VCaP (cell line): ENCODE data around the gene TENM4.

Experiments used
- H3K27ac ChIP-seq: fragments of 450-650 bp; 2 replicates; pipeline ENCODE4 v1.5.1; 2017
- TF ChIP-seq, protein P1 (sequence below): fragments of 450-650 bp; conservative IDR thresholded peaks from 2 replicates; pipeline ENCODE4 v1.5.1; 2017; ENCODE audit warnings: mild to moderate bottlenecking, moderate library complexity

TENM4 gene

DNA sequence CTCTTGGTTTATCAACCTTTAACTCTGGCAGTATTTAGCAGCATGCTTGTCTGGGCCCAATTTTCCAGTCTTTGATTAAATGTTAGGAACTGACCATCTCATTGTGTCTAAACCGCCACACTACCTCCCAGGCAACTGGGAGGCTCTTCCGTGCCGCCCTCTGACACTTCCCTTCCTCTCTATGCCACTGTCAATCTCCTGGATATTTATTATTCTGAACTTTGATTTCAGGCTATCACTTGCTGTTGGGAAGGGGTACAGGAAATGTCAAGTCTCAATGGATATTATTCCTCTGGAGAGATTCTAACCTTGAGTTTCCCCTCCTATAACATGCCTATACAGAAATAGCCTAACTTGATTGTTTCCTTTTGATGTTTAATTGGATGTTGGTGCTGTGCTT, 643.3 kb downstream of the TENM4 start:
- H3K27ac ChIP-seq = peak overlapping the region; percentile 98
- TF ChIP-seq, protein P1, sequence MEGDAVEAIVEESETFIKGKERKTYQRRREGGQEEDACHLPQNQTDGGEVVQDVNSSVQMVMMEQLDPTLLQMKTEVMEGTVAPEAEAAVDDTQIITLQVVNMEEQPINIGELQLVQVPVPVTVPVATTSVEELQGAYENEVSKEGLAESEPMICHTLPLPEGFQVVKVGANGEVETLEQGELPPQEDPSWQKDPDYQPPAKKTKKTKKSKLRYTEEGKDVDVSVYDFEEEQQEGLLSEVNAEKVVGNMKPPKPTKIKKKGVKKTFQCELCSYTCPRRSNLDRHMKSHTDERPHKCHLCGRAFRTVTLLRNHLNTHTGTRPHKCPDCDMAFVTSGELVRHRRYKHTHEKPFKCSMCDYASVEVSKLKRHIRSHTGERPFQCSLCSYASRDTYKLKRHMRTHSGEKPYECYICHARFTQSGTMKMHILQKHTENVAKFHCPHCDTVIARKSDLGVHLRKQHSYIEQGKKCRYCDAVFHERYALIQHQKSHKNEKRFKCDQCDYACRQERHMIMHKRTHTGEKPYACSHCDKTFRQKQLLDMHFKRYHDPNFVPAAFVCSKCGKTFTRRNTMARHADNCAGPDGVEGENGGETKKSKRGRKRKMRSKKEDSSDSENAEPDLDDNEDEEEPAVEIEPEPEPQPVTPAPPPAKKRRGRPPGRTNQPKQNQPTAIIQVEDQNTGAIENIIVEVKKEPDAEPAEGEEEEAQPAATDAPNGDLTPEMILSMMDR = no peak

- H3K27ac ChIP-seq = peak overlapping the region; percentile 98
- TF ChIP-seq, protein P1 = no peak
Observed at GRCh38 chr11:78796956-78797355, 643.9 kb downstream of the TENM4 start.

DNA sequence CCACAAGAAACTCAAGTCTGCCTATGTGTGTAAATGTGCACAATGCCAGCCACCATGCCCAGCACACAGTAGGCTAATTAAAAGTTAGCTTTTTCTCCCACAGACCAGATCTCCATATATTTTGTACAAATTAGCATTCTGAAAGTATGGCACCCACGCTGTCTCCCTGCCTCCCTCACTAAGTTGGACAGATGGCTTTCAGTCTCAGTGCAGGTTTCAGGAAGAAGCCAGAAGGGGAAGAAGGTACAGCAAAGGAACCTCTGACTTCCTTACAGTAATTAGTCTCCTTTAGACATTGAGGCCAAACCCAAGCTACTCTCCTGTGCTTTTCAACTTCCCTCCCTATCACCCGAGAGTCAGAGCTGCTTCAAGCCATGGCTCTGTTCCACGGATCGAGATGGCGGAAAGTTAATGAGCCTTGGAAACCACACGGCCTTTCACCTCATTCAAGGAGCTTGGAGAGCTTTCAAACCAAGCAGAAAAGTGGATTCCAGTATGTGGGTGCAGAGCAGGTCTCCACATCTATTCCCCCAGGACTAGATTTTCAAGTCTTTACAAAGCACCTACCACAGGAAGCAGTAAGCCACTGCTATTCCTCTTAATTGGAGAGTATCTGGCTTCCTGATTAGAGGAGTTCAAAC, 645.1 kb downstream of the TENM4 start:
- TF ChIP-seq, protein P1 = no peak
- H3K27ac ChIP-seq = peak overlapping the region; percentile 98

DNA sequence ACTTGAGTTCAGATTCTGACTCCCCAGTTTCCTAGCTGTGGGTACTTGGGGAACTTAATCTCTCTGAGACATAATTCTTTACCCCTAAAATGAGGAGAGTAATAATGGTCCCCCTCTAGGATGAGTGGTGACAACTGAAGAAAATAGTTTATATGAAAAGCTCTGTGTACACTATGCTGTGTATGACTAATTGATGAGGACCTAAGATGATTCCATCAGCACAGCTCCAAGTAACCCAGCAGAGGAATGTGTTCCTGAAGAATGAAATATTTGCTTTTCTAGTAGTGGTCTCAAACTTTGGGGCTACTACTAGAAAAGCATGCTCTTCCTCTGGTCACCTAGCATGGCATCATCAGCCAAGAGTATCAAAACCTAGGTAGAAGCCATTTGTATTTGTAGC, 648.9 kb downstream of the TENM4 start:
- TF ChIP-seq, protein P1 = no peak
- H3K27ac ChIP-seq = no peak overlapping the region

DNA sequence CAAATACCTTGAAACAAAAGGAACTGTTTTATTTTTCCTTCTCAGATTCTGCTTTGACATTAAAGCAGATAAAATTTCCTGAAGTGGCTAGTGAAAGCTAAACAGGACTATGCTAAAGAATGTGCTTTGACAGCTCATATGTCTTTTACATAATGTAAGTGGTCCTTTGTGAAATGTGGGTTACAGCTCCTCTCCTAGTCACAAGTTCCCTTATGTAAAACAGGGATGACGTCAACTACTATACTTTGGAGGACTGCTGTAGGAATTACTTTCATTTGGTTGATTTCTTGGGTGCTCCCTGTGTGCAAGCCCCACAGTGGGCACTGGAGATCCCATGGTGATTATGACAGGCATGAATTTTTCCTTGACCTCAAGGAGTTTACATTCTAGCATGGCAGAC, 649.6 kb downstream of the TENM4 start:
- no peak overlapping the region for H3K27ac ChIP-seq
- TF ChIP-seq, protein P1 = no peak

GRCh38 chr11:78790784-78791183, 650.0 kb downstream of the TENM4 start:
- H3K27ac ChIP-seq = no peak overlapping the region
- TF ChIP-seq, protein P1 = no peak

- TF ChIP-seq, protein P1 = no peak
Observed at GRCh38 chr11:78789375-78789774, 651.5 kb downstream of the TENM4 start.

More at GRCh38 chr11:78789375-78789774, 651.5 kb downstream of the TENM4 start:
- no peak overlapping the region for H3K27ac ChIP-seq
